ENCODE results near the gene PRICKLE2.

PRICKLE2 gene

DNA sequence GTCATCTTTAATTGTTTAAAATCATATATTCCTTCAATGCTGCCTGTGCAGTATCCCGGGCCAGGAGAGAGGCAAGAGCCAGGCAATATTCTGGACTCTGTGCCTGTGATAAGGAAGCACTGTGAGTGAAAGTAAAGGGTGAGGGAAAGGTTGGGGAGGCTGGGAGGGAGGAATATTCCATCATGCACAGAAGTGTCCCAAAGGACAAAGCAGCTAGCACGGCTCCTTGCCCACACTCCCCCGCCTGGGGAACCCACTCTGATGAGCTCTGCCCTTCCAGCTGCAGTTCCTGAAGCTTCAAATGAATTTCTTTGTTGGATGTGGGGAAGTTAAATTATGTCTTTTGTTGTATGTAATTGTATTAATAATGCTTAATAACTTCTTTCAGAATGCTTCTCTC lies 1.5 kb upstream of the PRICKLE2 start:
- FAIRE-seq, result no peak
- TF ChIP-seq POLR2AphosphoS5 (IDR thresholded peaks at IDR 0.05; ENCODE audit: low read depth, low read length), result no peak
- TF ChIP-seq POU2F2 (IDR thresholded peaks at IDR 0.05; ENCODE audit: low read depth, low read length), result no peak
- no peak for TF ChIP-seq TAF1 (IDR thresholded peaks at IDR 0.05; ENCODE audit: low read depth, low read length)
- TF ChIP-seq SPI1 (IDR thresholded peaks at IDR 0.05; ENCODE audit: low read depth, low read length), result no peak
- TF ChIP-seq PAX5 (IDR thresholded peaks at IDR 0.05; ENCODE audit: insufficient read depth, low read length, severe bottlenecking), result no peak
- no peak for TF ChIP-seq POLR2A (IDR thresholded peaks at IDR 0.05; ENCODE audit: low read depth, low read length)
- DNase-seq (ENCODE audit: insufficient read length, low spot score), result no peak

DNA sequence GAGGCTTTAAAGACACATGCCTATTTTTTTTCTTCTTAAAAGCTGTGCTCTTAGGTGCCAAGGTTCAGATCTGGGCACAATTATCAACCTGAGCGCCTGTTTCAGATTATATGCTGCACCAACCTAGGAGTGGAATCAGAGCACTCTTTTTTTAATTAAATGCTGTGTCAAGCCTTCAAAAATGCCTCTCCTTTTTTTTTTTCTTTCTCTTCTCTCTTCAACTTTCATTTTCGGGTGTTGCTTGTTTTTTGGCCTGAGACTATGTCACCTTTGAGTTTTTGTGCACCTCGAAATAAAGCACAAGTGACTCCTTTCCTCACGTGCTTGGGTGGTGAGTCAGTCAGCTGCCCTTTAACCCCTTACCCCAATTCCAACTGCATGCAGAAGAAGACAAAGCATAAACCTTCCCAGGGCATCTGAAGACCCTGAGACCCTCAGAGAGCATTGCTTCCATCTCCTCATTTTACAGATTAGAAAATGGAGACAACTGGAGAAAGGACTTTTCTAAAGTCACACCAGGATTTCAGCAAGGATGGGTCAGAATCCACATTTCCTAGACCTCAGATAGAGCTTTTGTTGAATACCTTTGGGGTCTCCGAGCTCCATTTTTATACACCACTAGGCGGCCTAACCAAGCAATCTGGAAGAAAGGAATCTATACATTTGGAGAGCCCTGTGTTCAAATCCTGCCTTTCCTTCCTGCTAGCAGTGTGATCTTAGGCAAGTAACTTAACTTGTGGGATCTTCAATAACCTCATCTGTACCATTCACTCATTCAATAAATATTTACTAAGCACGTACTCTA lies 631 bp upstream of the PRICKLE2 start:
- DNase-seq (ENCODE audit: insufficient read length, low spot score), result no peak
- no peak for FAIRE-seq
- no peak for TF ChIP-seq PAX5 (IDR thresholded peaks at IDR 0.05; ENCODE audit: insufficient read depth, low read length, severe bottlenecking)
- TF ChIP-seq SPI1 (IDR thresholded peaks at IDR 0.05; ENCODE audit: low read depth, low read length), result no peak
- no peak for TF ChIP-seq POLR2AphosphoS5 (IDR thresholded peaks at IDR 0.05; ENCODE audit: low read depth, low read length)
- TF ChIP-seq POU2F2 (IDR thresholded peaks at IDR 0.05; ENCODE audit: low read depth, low read length), result no peak
- TF ChIP-seq TAF1 (IDR thresholded peaks at IDR 0.05; ENCODE audit: low read depth, low read length), result no peak
- no peak for TF ChIP-seq POLR2A (IDR thresholded peaks at IDR 0.05; ENCODE audit: low read depth, low read length)

DNA sequence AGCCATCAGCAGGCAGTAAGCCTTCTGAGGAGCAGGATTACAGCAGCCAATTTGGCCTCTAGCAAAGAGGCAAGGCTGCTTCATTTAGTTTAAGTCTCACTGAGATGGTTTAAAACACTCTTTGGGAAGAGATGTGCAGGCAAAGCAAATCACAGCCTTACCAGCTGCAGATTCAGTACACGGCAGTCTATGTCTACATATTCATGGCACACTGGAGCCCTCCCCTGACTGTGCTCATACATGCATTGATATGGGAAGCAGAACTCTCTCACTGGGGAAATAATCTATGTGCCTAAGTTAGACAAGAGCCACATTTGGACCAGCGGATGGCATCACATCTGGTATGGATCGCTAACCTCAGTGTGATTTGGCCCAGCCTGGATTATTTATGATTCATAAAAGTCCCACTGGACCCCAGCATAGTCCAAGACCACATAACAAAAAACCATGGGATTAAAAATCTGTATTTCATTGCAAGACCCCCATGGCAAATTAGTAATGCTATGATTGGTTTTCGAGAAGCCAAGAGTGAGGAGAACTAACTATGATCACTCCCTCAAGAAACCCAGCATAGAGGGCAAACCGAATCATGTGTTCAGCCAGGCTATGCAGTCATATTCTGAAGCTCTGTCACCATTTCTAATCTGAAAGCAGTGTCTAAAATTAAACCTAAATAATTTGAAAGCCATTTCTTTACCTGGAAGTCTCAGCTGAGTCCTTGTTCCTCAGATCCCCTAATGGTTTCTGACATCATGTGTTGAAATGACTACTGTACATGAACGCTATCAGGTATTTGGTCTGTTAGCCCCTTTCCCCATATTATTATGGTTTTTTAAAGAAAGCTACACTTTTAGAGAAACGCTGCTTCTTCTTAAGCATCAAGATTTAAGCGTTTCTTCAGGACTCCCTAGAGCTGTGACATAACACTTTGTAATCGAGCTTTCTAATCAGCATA lies 1.2 kb downstream of the PRICKLE2 start:
- TF ChIP-seq TAF1 (IDR thresholded peaks at IDR 0.05; ENCODE audit: low read depth, low read length) (no peak), POU2F2 (IDR thresholded peaks at IDR 0.05; ENCODE audit: low read depth, low read length) (no peak), PAX5 (IDR thresholded peaks at IDR 0.05; ENCODE audit: insufficient read depth, low read length, severe bottlenecking) (no peak), POLR2AphosphoS5 (IDR thresholded peaks at IDR 0.05; ENCODE audit: low read depth, low read length) (no peak), SPI1 (IDR thresholded peaks at IDR 0.05; ENCODE audit: low read depth, low read length) (no peak), POLR2A (IDR thresholded peaks at IDR 0.05; ENCODE audit: low read depth, low read length) (no peak)
- DNase-seq (ENCODE audit: insufficient read length, low spot score) (no peak), FAIRE-seq (no peak)

DNA sequence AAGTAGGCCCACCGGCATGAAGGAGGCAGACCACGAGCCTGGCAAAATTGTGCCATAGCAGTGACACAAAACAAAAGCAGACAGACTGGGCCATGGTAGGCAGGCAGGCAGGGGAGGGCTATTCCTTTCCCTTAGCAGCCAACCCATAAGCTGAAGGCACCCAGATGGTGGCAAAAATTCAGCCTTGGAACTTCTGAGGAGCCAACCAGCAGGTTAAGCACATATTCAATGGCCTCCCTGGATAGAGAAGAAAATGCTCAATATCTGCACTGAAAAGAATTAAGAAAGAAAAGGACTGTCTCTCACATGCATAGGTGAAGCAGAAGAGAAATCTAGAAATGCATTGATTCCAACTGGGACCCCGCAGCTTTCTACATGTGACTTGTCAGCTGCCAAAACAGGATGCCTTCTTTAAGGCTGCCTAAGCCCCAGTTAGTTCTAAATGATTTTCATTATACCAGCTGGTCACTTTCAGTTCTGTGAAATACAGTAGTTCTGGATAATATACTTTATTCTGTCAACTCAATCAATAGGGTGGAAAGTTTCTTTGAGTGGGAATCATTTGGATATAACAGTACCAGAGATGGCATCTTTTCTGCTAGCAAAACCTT lies 2.7 kb downstream of the PRICKLE2 start:
- FAIRE-seq, result no peak
- DNase-seq (ENCODE audit: insufficient read length, low spot score), result no peak
- no peak for TF ChIP-seq POLR2AphosphoS5 (IDR thresholded peaks at IDR 0.05; ENCODE audit: low read depth, low read length)
- no peak for TF ChIP-seq POU2F2 (IDR thresholded peaks at IDR 0.05; ENCODE audit: low read depth, low read length)
- TF ChIP-seq SPI1 (IDR thresholded peaks at IDR 0.05; ENCODE audit: low read depth, low read length), result no peak
- no peak for TF ChIP-seq PAX5 (IDR thresholded peaks at IDR 0.05; ENCODE audit: insufficient read depth, low read length, severe bottlenecking)
- TF ChIP-seq POLR2A (IDR thresholded peaks at IDR 0.05; ENCODE audit: low read depth, low read length), result no peak
- no peak for TF ChIP-seq TAF1 (IDR thresholded peaks at IDR 0.05; ENCODE audit: low read depth, low read length)

DNA sequence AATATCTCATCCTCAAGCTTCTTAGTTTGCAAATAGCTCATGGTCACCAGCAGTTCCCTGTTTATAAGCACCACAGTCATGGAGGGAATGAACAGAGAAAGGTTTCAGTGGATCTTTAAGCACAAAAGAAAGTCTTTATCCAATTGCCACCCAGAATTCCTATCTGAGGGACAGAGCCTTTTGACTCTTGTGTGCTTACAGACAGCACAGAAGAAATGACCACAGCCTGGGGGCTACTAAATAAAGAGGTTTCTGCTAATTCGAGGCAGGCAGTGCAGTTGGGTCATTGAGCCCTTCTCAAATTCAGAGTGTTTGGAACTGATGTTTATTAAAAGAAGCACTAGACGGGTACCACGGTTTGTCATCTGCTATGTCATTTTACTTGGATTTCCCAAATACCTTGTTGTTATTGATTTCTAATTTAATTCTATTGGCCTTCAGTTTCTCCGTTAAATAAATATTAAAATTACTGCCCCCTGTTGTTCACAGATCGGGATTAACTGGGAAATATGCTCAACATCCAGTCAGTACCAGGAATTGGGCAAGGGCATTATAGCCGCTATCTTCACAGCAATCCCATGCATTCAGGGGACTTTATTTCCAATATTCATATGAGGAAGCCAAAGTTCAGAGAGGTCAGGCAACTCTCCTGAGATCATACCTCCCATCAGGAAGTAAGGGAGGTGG lies 3.6 kb downstream of the PRICKLE2 start:
- FAIRE-seq (no peak), DNase-seq (ENCODE audit: insufficient read length, low spot score) (no peak)
- TF ChIP-seq POLR2AphosphoS5 (IDR thresholded peaks at IDR 0.05; ENCODE audit: low read depth, low read length) (no peak), PAX5 (IDR thresholded peaks at IDR 0.05; ENCODE audit: insufficient read depth, low read length, severe bottlenecking) (no peak), POLR2A (IDR thresholded peaks at IDR 0.05; ENCODE audit: low read depth, low read length) (no peak), SPI1 (IDR thresholded peaks at IDR 0.05; ENCODE audit: low read depth, low read length) (no peak), TAF1 (IDR thresholded peaks at IDR 0.05; ENCODE audit: low read depth, low read length) (no peak), POU2F2 (IDR thresholded peaks at IDR 0.05; ENCODE audit: low read depth, low read length) (no peak)

DNA sequence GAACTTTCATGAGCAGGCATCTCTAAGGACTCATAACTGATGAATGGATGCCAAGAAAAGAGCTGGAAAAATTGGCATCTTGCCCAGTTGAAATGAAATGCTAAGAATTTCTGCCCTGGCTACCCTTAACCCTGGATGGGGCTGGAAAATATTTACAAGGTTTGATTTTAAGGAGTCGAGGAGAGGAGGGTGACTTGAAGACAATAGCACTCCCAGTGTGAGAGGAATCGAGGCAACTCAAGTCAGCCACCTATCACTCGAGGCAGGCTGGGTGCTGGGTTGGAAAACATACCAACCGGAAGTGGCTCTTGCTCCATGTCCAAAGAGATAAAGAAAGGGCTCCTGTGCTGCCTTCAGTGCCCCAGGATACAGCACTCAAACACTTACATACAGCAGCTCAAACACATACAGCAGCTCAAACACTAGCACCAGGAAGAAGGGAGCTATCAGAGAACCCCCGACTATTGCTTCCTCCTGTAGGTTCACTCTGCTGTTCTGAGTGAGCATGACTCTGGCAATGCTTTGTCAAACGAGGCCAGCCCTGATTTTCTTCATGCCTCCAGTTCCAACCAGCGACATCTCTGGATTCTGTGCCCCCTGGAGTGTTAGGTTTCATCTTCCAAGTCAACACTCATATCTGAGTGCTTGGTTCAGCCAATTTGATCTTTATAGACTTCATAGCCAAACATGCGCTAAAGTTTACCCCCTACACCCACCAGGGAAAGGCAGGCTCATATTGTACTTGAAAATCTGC lies 4.9 kb downstream of the PRICKLE2 start:
- TF ChIP-seq POLR2AphosphoS5 (IDR thresholded peaks at IDR 0.05; ENCODE audit: low read depth, low read length) (no peak), SPI1 (IDR thresholded peaks at IDR 0.05; ENCODE audit: low read depth, low read length) (no peak), TAF1 (IDR thresholded peaks at IDR 0.05; ENCODE audit: low read depth, low read length) (no peak), POLR2A (IDR thresholded peaks at IDR 0.05; ENCODE audit: low read depth, low read length) (no peak), PAX5 (IDR thresholded peaks at IDR 0.05; ENCODE audit: insufficient read depth, low read length, severe bottlenecking) (no peak), POU2F2 (IDR thresholded peaks at IDR 0.05; ENCODE audit: low read depth, low read length) (no peak)
- no peak for FAIRE-seq
- DNase-seq (ENCODE audit: insufficient read length, low spot score), result no peak

DNA sequence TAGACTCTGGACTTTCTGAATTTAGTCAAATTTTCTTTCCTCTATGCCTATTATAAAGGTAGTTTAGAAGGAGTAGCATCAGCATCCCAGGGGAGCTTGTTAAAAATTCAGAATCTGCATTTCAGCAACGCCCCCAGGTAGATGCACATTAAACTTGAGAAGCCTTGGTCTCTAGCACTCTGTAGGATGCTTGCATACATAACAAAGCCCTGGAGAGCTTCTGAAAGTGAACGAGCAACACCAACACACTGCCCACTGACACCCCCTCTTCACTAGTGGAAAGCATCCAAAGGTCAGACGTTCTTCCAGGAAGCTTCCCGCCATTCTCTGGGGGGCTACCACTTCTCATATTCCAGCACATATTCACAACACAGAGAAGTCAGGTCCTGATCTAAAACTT lies 6.5 kb downstream of the PRICKLE2 start:
- no peak for TF ChIP-seq PAX5 (IDR thresholded peaks at IDR 0.05; ENCODE audit: insufficient read depth, low read length, severe bottlenecking)
- no peak for TF ChIP-seq SPI1 (IDR thresholded peaks at IDR 0.05; ENCODE audit: low read depth, low read length)
- no peak for TF ChIP-seq POU2F2 (IDR thresholded peaks at IDR 0.05; ENCODE audit: low read depth, low read length)
- no peak for TF ChIP-seq POLR2AphosphoS5 (IDR thresholded peaks at IDR 0.05; ENCODE audit: low read depth, low read length)
- TF ChIP-seq POLR2A (IDR thresholded peaks at IDR 0.05; ENCODE audit: low read depth, low read length), result no peak
- no peak for TF ChIP-seq TAF1 (IDR thresholded peaks at IDR 0.05; ENCODE audit: low read depth, low read length)
- FAIRE-seq, result no peak
- DNase-seq (ENCODE audit: insufficient read length, low spot score), result no peak

DNA sequence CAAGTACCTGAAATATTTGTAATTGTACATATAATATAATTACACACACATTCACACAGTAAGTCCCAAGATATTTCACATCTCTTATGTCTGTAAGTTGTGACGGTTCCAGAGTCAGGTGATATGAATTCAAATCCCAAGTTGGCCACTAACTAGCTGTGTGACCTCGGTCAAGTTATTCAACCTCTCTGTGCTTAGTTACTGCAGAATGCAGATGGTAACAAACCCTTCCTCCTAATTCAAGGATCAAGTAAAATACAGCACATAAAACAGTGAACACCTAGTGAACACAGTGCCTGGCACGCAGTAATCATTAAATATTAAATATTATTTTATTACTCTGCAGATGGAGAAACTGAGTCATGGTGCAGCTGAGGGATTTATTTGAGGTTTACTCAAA lies 6.9 kb downstream of the PRICKLE2 start:
- TF ChIP-seq TAF1 (IDR thresholded peaks at IDR 0.05; ENCODE audit: low read depth, low read length) (no peak), POLR2AphosphoS5 (IDR thresholded peaks at IDR 0.05; ENCODE audit: low read depth, low read length) (no peak), POLR2A (IDR thresholded peaks at IDR 0.05; ENCODE audit: low read depth, low read length) (no peak), POU2F2 (IDR thresholded peaks at IDR 0.05; ENCODE audit: low read depth, low read length) (no peak), SPI1 (IDR thresholded peaks at IDR 0.05; ENCODE audit: low read depth, low read length) (no peak), PAX5 (IDR thresholded peaks at IDR 0.05; ENCODE audit: insufficient read depth, low read length, severe bottlenecking) (no peak)
- FAIRE-seq (no peak), DNase-seq (ENCODE audit: insufficient read length, low spot score) (no peak)

Data from GM12891 (cell line).